Mammary epithelial cell (primary cell): ENCODE measurements around the gene ANO3.

Experiments
- CTCF ChIP-seq, 2 donors: IDR thresholded peaks in 1 of 2; conservative IDR thresholded peaks in 1 of 2; 2 replicates each; pipeline ENCODE4 v1.5.1; 2011 to 2012; ENCODE audit warnings: inconsistent platforms in 2 of 2, low read length in 2 of 2, mild to moderate bottlenecking in 2 of 2, control low read depth in 1 of 2, low read depth in 1 of 2; ENCODE audit not compliant: insufficient read depth in 1 of 2; ENCODE audit errors: extremely low read depth in 1 of 2
- EZH2 ChIP-seq: IDR thresholded peaks from 2 replicates; pipeline ENCODE4 v1.6.1; 2012; ENCODE audit warnings: low read length, inconsistent platforms, borderline replicate concordance

GRCh38 chr11:26677566-26677965 is 345.6 kb downstream of the ANO3 start:
- TF ChIP-seq CTCF (conservative IDR thresholded peaks at IDR 0.05 in 1 of 2, IDR thresholded peaks at IDR 0.05 in 1 of 2; ENCODE audit: extremely low read depth in 1 of 2, insufficient read depth in 1 of 2, low read depth in 1 of 2, low read length in 2 of 2) (no peak), EZH2 (no peak)
